ENCODE data around the gene ANKLE1.
A peak's percentile ranks its signal among the peaks of the same experiment; 100 is the strongest.
"Not testable (repeated sequence)": the region's sequence is repeated elsewhere in the genome, so short reads cannot be mapped to it uniquely, and the experiment has no call there.

The ANKLE1 gene

GRCh38 chr19:17289489-17289888 lies 7.8 kb downstream of the ANKLE1 start:
- no peaks in the 10 kb centered on the region for H3K9me3 Mint-ChIP-seq
- H3K4me1 Mint-ChIP-seq: peaks cover 11% of the 10 kb centered on the region
- no peak overlapping the region for H3K4me3 Mint-ChIP-seq
- no peaks in the 10 kb centered on the region for H3K27me3 Mint-ChIP-seq
- H3K36me3 Mint-ChIP-seq: peaks cover 16% of the 10 kb centered on the region
- peak; percentile 37 for ATAC-seq
- no peak overlapping the region for H3K27ac Mint-ChIP-seq

- Mint-ChIP-seq H3K9me3 (no peaks in the 10 kb centered on the region), H3K27me3 (no peaks in the 10 kb centered on the region), H3K36me3 (peaks cover 7% of the 10 kb centered on the region), H3K4me1 (peaks cover 11% of the 10 kb centered on the region), H3K27ac (peak overlapping the region; percentile 81), H3K4me3 (peak overlapping the region; percentile 76)
- ATAC-seq: peak; percentile 96
These were observed 10.8 kb downstream of the ANKLE1 start for GRCh38 chr19:17292301-17293074.

GRCh38 chr19:17293605-17294004 lies 11.9 kb downstream of the ANKLE1 start:
- Mint-ChIP-seq H3K9me3 (no peaks in the 10 kb centered on the region), H3K27ac (no peak overlapping the region), H3K27me3 (no peaks in the 10 kb centered on the region), H3K36me3 (peaks cover 7% of the 10 kb centered on the region), H3K4me1 (peaks cover 11% of the 10 kb centered on the region), H3K4me3 (no peak overlapping the region)
- ATAC-seq: no peak

GRCh38 chr19:17294051-17294891 lies 12.6 kb downstream of the ANKLE1 start:
- H3K36me3 Mint-ChIP-seq: peaks cover 7% of the 10 kb centered on the region
- peaks cover 11% of the 10 kb centered on the region for H3K4me1 Mint-ChIP-seq
- H3K27ac Mint-ChIP-seq: no peak overlapping the region
- no peak for ATAC-seq
- no peak overlapping the region for H3K4me3 Mint-ChIP-seq
- H3K27me3 Mint-ChIP-seq: no peaks in the 10 kb centered on the region
- H3K9me3 Mint-ChIP-seq: no peaks in the 10 kb centered on the region

GRCh38 chr19:17295551-17295950 lies 13.8 kb downstream of the ANKLE1 start:
- not testable (repeated sequence) for H3K27ac Mint-ChIP-seq, H3K9me3 Mint-ChIP-seq, ATAC-seq, H3K36me3 Mint-ChIP-seq, H3K27me3 Mint-ChIP-seq, H3K4me3 Mint-ChIP-seq
- H3K4me1 Mint-ChIP-seq: peaks cover 11% of the 10 kb centered on the region

- no peak overlapping the region for H3K4me3 Mint-ChIP-seq
- peaks cover 11% of the 10 kb centered on the region for H3K4me1 Mint-ChIP-seq
- no peaks in the 10 kb centered on the region for H3K27me3 Mint-ChIP-seq
- H3K36me3 Mint-ChIP-seq: peaks cover 7% of the 10 kb centered on the region
- H3K9me3 Mint-ChIP-seq: no peaks in the 10 kb centered on the region
- no peak for ATAC-seq
- no peak overlapping the region for H3K27ac Mint-ChIP-seq
These were observed 14.6 kb downstream of the ANKLE1 start for GRCh38 chr19:17296273-17296672.

GRCh38 chr19:17296976-17297375 lies 15.3 kb downstream of the ANKLE1 start:
- H3K27ac Mint-ChIP-seq: no peak overlapping the region
- ATAC-seq: no peak
- H3K9me3 Mint-ChIP-seq: no peaks in the 10 kb centered on the region
- peaks cover 8% of the 10 kb centered on the region for H3K4me1 Mint-ChIP-seq
- H3K4me3 Mint-ChIP-seq: no peak overlapping the region
- H3K27me3 Mint-ChIP-seq: no peaks in the 10 kb centered on the region
- H3K36me3 Mint-ChIP-seq: peaks cover 7% of the 10 kb centered on the region

GRCh38 chr19:17300992-17301619 lies 19.4 kb downstream of the ANKLE1 start:
- ATAC-seq: no peak
- H3K4me3 Mint-ChIP-seq: peak overlapping the region; percentile 35
- H3K36me3 Mint-ChIP-seq: no peaks in the 10 kb centered on the region
- H3K9me3 Mint-ChIP-seq: no peaks in the 10 kb centered on the region
- peaks cover 27% of the 10 kb centered on the region for H3K4me1 Mint-ChIP-seq
- no peak overlapping the region for H3K27ac Mint-ChIP-seq
- H3K27me3 Mint-ChIP-seq: no peaks in the 10 kb centered on the region

- Mint-ChIP-seq H3K27me3 (no peaks in the 10 kb centered on the region), H3K4me3 (peak overlapping the region; percentile 75), H3K36me3 (no peaks in the 10 kb centered on the region), H3K9me3 (no peaks in the 10 kb centered on the region), H3K27ac (peak overlapping the region; percentile 63), H3K4me1 (peaks cover 33% of the 10 kb centered on the region)
- ATAC-seq: no peak
These were observed 20.9 kb downstream of the ANKLE1 start for GRCh38 chr19:17302391-17303166.

GRCh38 chr19:17303167-17303939 lies 21.7 kb downstream of the ANKLE1 start, which contains the start of gene ABHD8:
ABHD8 (minus strand) TSS chr19:17303425; CDS start chr19:17301616, 1,809 bp downstream.
- H3K36me3 Mint-ChIP-seq: no peaks in the 10 kb centered on the region
- no peaks in the 10 kb centered on the region for H3K27me3 Mint-ChIP-seq
- peak within 1 kb of the TSS; percentile 75 for H3K4me3 Mint-ChIP-seq
- peak within 1 kb of the TSS; percentile 63 for H3K27ac Mint-ChIP-seq
- peak; percentile 81 for ATAC-seq
- H3K9me3 Mint-ChIP-seq: no peaks in the 10 kb centered on the region
- peaks cover 39% of the 10 kb centered on the region for H3K4me1 Mint-ChIP-seq

GRCh38 chr19:17303940-17304267 lies 22.2 kb downstream of the ANKLE1 start:
- Mint-ChIP-seq H3K4me1 (peaks cover 41% of the 10 kb centered on the region), H3K4me3 (peak overlapping the region; percentile 75), H3K9me3 (no peaks in the 10 kb centered on the region), H3K27me3 (no peaks in the 10 kb centered on the region), H3K27ac (peak overlapping the region; percentile 63), H3K36me3 (no peaks in the 10 kb centered on the region)
- ATAC-seq: no peak

- no peaks in the 10 kb centered on the region for H3K9me3 Mint-ChIP-seq
- H3K4me1 Mint-ChIP-seq: peaks cover 47% of the 10 kb centered on the region
- H3K4me3 Mint-ChIP-seq: peak overlapping the region; percentile 90
- no peaks in the 10 kb centered on the region for H3K36me3 Mint-ChIP-seq
- peak overlapping the region; percentile 89 for H3K27ac Mint-ChIP-seq
- no peak for ATAC-seq
- H3K27me3 Mint-ChIP-seq: no peaks in the 10 kb centered on the region
These were observed 22.9 kb downstream of the ANKLE1 start for GRCh38 chr19:17304386-17305215.

GRCh38 chr19:17305216-17305516 lies 23.5 kb downstream of the ANKLE1 start:
- Mint-ChIP-seq H3K27ac (peak overlapping the region; percentile 89), H3K9me3 (no peaks in the 10 kb centered on the region), H3K4me1 (peaks cover 51% of the 10 kb centered on the region), H3K27me3 (no peaks in the 10 kb centered on the region), H3K36me3 (no peaks in the 10 kb centered on the region), H3K4me3 (peak overlapping the region; percentile 90)
- no peak for ATAC-seq

Measured in stimulated activated memory B cell treated with anti-CD40 and anti-IgM and Interleukin-4, amounts not matched to agents 10 μg/mL and 1 μg/mL and 100 μg/mL, for 72 hours (primary cell).